Measurements from ENCODE around the gene TNRC18. TPM values are rescaled to one million over a fixed set of nuclear protein-coding genes. Genes with fewer than 3 reads are reported as not detected.
A peak's percentile ranks its signal among the peaks of the same experiment; 100 is the strongest.

Gene TNRC18
- total RNA-seq, 6 donors from 2014 or later = 101 to 617 (median 128) TPM

GRCh38 chr7:5469375-5470166, 45.9 kb upstream of the TNRC18 start:
- WGBS, 2 donors = 91 to 92% methylated on average over 31 of the region's 32 CpGs
- peak in 1 of 2 donors; percentile 67 for DNase-seq
- H3K36me3 ChIP-seq = no peaks in the 10 kb centered on the region
- no peak overlapping the region for H3K4me3 ChIP-seq
- ATAC-seq (ENCODE audit: low FRiP score in 2 of 2) = peak in 1 of 2 donors; percentile 15
- no peaks in the 10 kb centered on the region for H3K27me3 ChIP-seq
- no peaks in the 10 kb centered on the region for H3K4me1 ChIP-seq
- TF ChIP-seq EP300 (IDR thresholded peaks at IDR 0.05) = no peak
- H3K9me3 ChIP-seq = peaks cover 0 to 3% (median 0%) of the 10 kb centered on the region in 4 donors
- H3K27ac ChIP-seq = no peak overlapping the region

DNA sequence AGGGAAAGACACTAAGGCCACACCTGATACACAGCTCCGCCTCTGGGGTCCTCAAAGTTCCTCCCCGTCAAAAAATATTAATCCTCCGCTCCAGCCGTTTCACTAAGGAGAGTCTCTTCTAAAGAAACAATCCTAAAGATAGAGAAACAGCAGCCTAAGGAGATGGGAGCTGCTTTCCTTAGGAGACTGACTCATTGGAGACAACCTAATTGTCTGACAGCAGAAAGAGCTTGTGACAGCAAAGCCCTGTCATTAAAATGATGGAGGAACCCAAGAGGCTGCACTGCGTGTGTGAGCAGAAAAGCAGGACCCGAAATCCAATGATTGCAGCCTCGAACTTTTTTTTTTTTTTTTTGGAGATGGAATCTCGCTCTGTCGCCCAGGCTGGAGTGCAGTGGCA, 44.0 kb upstream of the TNRC18 start:
- Histone ChIP-seq H3K4me3 (no peak overlapping the region), H3K27me3 (no peaks in the 10 kb centered on the region), H3K36me3 (no peaks in the 10 kb centered on the region), H3K27ac (no peak overlapping the region), H3K4me1 (no peaks in the 10 kb centered on the region), H3K9me3 (peaks cover 0 to 3% (median 0%) of the 10 kb centered on the region in 4 donors)
- WGBS, 2 donors = 83 to 85% methylated on average over 9 of the region's 9 CpGs
- TF ChIP-seq POLR2A (IDR thresholded peaks at IDR 0.05) (no peak), EP300 (IDR thresholded peaks at IDR 0.05) (no peak), POLR2AphosphoS5 (IDR thresholded peaks at IDR 0.05) (no peak)
- TF ChIP-seq, protein P1, sequence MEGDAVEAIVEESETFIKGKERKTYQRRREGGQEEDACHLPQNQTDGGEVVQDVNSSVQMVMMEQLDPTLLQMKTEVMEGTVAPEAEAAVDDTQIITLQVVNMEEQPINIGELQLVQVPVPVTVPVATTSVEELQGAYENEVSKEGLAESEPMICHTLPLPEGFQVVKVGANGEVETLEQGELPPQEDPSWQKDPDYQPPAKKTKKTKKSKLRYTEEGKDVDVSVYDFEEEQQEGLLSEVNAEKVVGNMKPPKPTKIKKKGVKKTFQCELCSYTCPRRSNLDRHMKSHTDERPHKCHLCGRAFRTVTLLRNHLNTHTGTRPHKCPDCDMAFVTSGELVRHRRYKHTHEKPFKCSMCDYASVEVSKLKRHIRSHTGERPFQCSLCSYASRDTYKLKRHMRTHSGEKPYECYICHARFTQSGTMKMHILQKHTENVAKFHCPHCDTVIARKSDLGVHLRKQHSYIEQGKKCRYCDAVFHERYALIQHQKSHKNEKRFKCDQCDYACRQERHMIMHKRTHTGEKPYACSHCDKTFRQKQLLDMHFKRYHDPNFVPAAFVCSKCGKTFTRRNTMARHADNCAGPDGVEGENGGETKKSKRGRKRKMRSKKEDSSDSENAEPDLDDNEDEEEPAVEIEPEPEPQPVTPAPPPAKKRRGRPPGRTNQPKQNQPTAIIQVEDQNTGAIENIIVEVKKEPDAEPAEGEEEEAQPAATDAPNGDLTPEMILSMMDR (IDR thresholded peaks at IDR 0.05) = no peak
- ATAC-seq (ENCODE audit: low FRiP score in 2 of 2) = no peak
- DNase-seq = no peak

DNA sequence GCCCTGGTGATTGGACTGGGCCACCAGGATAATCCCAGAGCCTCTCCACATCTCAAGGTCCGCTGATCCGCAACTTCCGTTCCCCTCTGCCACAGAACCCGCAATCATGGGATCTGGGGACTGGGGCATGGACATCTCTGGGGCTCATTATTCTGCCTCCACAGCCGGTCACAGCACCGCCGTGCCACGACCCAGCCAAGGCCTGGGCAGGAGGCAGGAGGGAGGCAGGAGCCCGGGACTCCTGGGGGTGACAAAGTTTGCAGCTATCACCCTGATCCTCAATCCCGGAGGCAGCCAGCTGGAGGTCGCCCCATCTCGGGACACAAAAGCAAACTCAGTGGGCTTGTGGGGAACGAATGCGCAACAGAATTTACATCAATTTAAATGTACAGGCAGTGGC, 42.9 kb upstream of the TNRC18 start:
- no peak for TF ChIP-seq EP300 (IDR thresholded peaks at IDR 0.05)
- ATAC-seq (ENCODE audit: low FRiP score in 2 of 2) = no peak
- no peak overlapping the region for H3K27ac ChIP-seq
- no peaks in the 10 kb centered on the region for H3K36me3 ChIP-seq
- H3K27me3 ChIP-seq = no peaks in the 10 kb centered on the region
- 96 to 100% methylated on average over 8 to 14 of the region's 14 CpGs for WGBS, 2 donors
- no peaks in the 10 kb centered on the region for H3K4me1 ChIP-seq
- no peak overlapping the region for H3K4me3 ChIP-seq
- no peaks in the 10 kb centered on the region for H3K9me3 ChIP-seq
- DNase-seq = peak in 1 of 2 donors; percentile 56

GRCh38 chr7:5463031-5463430, 39.4 kb upstream of the TNRC18 start:
- 57% methylated on average over 3 of the region's 3 CpGs for WGBS, 2 donors
- Histone ChIP-seq H3K36me3 (no peaks in the 10 kb centered on the region), H3K9me3 (no peaks in the 10 kb centered on the region), H3K4me3 (no peak overlapping the region), H3K27me3 (no peaks in the 10 kb centered on the region), H3K27ac (no peak overlapping the region), H3K4me1 (peaks cover 0 to 6% (median 3%) of the 10 kb centered on the region in 4 donors)
- no peak for DNase-seq
- ATAC-seq (ENCODE audit: low FRiP score in 2 of 2) = no peak
- TF ChIP-seq EP300 (IDR thresholded peaks at IDR 0.05) = no peak
- TF ChIP-seq, protein P1 (IDR thresholded peaks at IDR 0.05) = no peak
- no peak for TF ChIP-seq POLR2A (IDR thresholded peaks at IDR 0.05)
- TF ChIP-seq POLR2AphosphoS5 (IDR thresholded peaks at IDR 0.05) = no peak

GRCh38 chr7:5462216-5462615, 38.6 kb upstream of the TNRC18 start:
- DNase-seq = no peak
- Histone ChIP-seq H3K4me1 (peaks cover 4 to 8% (median 5%) of the 10 kb centered on the region in 4 donors), H3K36me3 (no peaks in the 10 kb centered on the region), H3K9me3 (no peaks in the 10 kb centered on the region), H3K27me3 (no peaks in the 10 kb centered on the region), H3K4me3 (no peak overlapping the region), H3K27ac (no peak overlapping the region)
- TF ChIP-seq POLR2A (IDR thresholded peaks at IDR 0.05) = no peak
- no peak for TF ChIP-seq EP300 (IDR thresholded peaks at IDR 0.05)
- TF ChIP-seq POLR2AphosphoS5 (IDR thresholded peaks at IDR 0.05) = no peak
- TF ChIP-seq, protein P1 (IDR thresholded peaks at IDR 0.05) = no peak
- WGBS, 2 donors = 67 to 78% methylated on average over 10 of the region's 10 CpGs
- ATAC-seq (ENCODE audit: low FRiP score in 2 of 2) = no peak
